ENCODE data around the gene NSMF. TPM values are rescaled to one million over a fixed set of nuclear protein-coding genes. Genes with fewer than 3 reads are reported as not detected.

Gene NSMF
- total RNA-seq, 1 donor from 2014 or later = 20.7 TPM

GRCh38 chr9:137458194-137459151 lies 661 bp downstream of the NSMF start:
- H3K36me3 ChIP-seq = no peaks in the 10 kb centered on the region
- ATAC-seq = no peak
- H3K27ac ChIP-seq = peak overlapping the region; percentile 69
- peaks cover 30% of the 10 kb centered on the region for H3K4me1 ChIP-seq
- TF ChIP-seq CTCF (IDR thresholded peaks at IDR 0.05) = no peak
- H3K9me3 ChIP-seq = no peaks in the 10 kb centered on the region
- peak overlapping the region; percentile 64 for H3K4me3 ChIP-seq
- H3K27me3 ChIP-seq (ENCODE audit: low read depth) = no peaks in the 10 kb centered on the region
- DNase-seq = peak; percentile 57
- intact Hi-C loops (cut with DNase I) = no loop called here

GRCh38 chr9:137457406-137458193 lies 1.5 kb downstream of the NSMF start:
- no peak for ATAC-seq
- Histone ChIP-seq H3K27me3 (ENCODE audit: low read depth) (no peaks in the 10 kb centered on the region), H3K4me1 (peaks cover 34% of the 10 kb centered on the region), H3K36me3 (no peaks in the 10 kb centered on the region), H3K4me3 (no peak overlapping the region), H3K27ac (no peak overlapping the region), H3K9me3 (no peaks in the 10 kb centered on the region)
- DNase-seq = peak; percentile 48
- TF ChIP-seq CTCF (IDR thresholded peaks at IDR 0.05) = no peak
- intact Hi-C loops (cut with DNase I) = no loop called here

- TF ChIP-seq CTCF (IDR thresholded peaks at IDR 0.05) = no peak
- no peaks in the 10 kb centered on the region for H3K27me3 ChIP-seq (ENCODE audit: low read depth)
- H3K36me3 ChIP-seq = no peaks in the 10 kb centered on the region
- peak; percentile 40 for DNase-seq
- no peak overlapping the region for H3K27ac ChIP-seq
- intact Hi-C loops (cut with DNase I) = no loop called here
- H3K4me1 ChIP-seq = peaks cover 34% of the 10 kb centered on the region
- H3K4me3 ChIP-seq = no peak overlapping the region
- no peaks in the 10 kb centered on the region for H3K9me3 ChIP-seq
- ATAC-seq = no peak
Observed at GRCh38 chr9:137456864-137457405, 2.2 kb downstream of the NSMF start.

- no peak for TF ChIP-seq CTCF (IDR thresholded peaks at IDR 0.05)
- no peaks in the 10 kb centered on the region for H3K9me3 ChIP-seq
- peak; percentile 37 for DNase-seq
- no peak for ATAC-seq
- H3K27ac ChIP-seq = no peak overlapping the region
- H3K4me1 ChIP-seq = peaks cover 34% of the 10 kb centered on the region
- H3K27me3 ChIP-seq (ENCODE audit: low read depth) = no peaks in the 10 kb centered on the region
- H3K36me3 ChIP-seq = no peaks in the 10 kb centered on the region
- H3K4me3 ChIP-seq = no peak overlapping the region
- intact Hi-C loops (cut with DNase I) = no loop called here
Observed at GRCh38 chr9:137456061-137456863, 2.9 kb downstream of the NSMF start.
